Activated naive CD8-positive, alpha-beta T cell treated with anti-CD3 and anti-CD28 coated beads, Interleukin-2, amount 10 ng/mL, durations not matched to agents 7 days and 5 days (primary cell): ENCODE results near the gene ESRRB. TPM values are rescaled to one million over a fixed set of nuclear protein-coding genes. Genes with fewer than 3 reads are reported as not detected.
A peak's percentile ranks its signal among the peaks of the same experiment; 100 is the strongest.

Experiments used
- ATAC-seq: fragments of 150-1000 bp; cut with Tn5 transposase; one replicate; pipeline ENCODE4 v1.10.0; 2021; ENCODE audit warnings: low read depth, moderate library complexity
- POLR2A ChIA-PET: fragments of 350-600 bp; sonication (Branson Sonifier 250); formaldehyde crosslinking; loops from one replicate; lab custom pipeline; 2021; ENCODE audit warnings: antibody characterized with exemption; lab: Charles Lee
- DNase-seq: peaks from one replicate; pipeline ENCODE4 v3.0.0; 2021
- H3K27ac Mint-ChIP-seq: one replicate; pipeline ENCODE4 v1.8.0; 2022; ENCODE audit warnings: mild to moderate bottlenecking, mixed read lengths
- H3K27me3 Mint-ChIP-seq: one replicate; pipeline ENCODE4 v1.8.0; 2022; ENCODE audit warnings: mild to moderate bottlenecking, moderate library complexity, mixed read lengths
- H3K36me3 Mint-ChIP-seq: one replicate; pipeline ENCODE4 v1.8.0; 2021; ENCODE audit warnings: mild to moderate bottlenecking, mixed read lengths
- H3K4me1 Mint-ChIP-seq: one replicate; pipeline ENCODE4 v1.8.0; 2021; ENCODE audit warnings: mixed read lengths
- H3K4me3 Mint-ChIP-seq: one replicate; pipeline ENCODE4 v1.8.0; 2022; ENCODE audit warnings: mild to moderate bottlenecking, moderate library complexity, mixed read lengths
- H3K9me3 Mint-ChIP-seq: one replicate; pipeline ENCODE4 v1.8.0; 2021; ENCODE audit warnings: mixed read lengths
- total RNA-seq, 2 experiments: library from RNA; stranded (reverse); gene quantifications; one replicate each; pipeline ENCODE4 v1.2.3, GENCODE V29; 2021

ESRRB gene
- total RNA-seq, 2 experiments from 2014 or later: 0.14 TPM; not detected in 1

DNA sequence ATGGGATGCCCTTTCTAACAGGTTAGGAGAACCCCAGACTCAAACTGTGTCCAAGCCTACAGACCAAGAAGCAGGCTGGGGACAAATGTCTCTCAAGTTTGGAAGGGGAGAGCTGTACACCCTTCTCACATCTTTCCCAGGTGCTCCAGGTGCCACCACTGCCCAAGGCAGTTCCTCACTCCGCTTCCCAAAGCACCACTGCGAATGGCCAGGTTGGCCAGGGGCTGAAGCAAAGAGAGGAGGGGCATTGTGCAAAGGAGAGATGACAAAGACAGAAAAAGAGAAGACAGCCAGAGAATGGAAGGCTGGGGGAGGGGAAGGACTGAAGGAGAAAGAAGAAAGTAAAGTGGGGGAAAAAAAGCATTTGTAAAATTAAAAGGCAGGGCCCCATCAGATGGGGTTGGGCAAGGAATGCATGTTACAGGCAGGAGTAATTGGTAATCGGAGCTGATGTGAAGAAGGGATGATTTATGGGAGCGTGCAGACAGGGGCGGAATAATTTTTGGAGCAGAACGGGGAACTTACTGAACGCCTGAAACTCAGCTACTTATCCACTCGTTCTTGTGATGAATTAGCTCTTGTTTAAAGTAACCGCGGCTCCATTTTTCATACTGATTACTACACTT lies 165.8 kb downstream of the ESRRB start:
- ATAC-seq: no peak
- H3K4me3 Mint-ChIP-seq: no peak overlapping the region
- no peak overlapping the region for H3K27ac Mint-ChIP-seq
- H3K27me3 Mint-ChIP-seq: peaks cover 2% of the 10 kb centered on the region
- no peaks in the 10 kb centered on the region for H3K9me3 Mint-ChIP-seq
- DNase-seq: no peak
- no peaks in the 10 kb centered on the region for H3K4me1 Mint-ChIP-seq
- H3K36me3 Mint-ChIP-seq: no peaks in the 10 kb centered on the region
- POLR2A ChIA-PET: no interaction called here

GRCh38 chr14:76546426-76547221 lies 170.7 kb downstream of the ESRRB start:
- DNase-seq: no peak
- H3K27ac Mint-ChIP-seq: no peak overlapping the region
- H3K27me3 Mint-ChIP-seq: peaks cover 6% of the 10 kb centered on the region
- H3K9me3 Mint-ChIP-seq: no peaks in the 10 kb centered on the region
- H3K36me3 Mint-ChIP-seq: no peaks in the 10 kb centered on the region
- H3K4me3 Mint-ChIP-seq: no peak overlapping the region
- POLR2A ChIA-PET: no interaction called here
- no peaks in the 10 kb centered on the region for H3K4me1 Mint-ChIP-seq
- peak; percentile 33 for ATAC-seq

DNA sequence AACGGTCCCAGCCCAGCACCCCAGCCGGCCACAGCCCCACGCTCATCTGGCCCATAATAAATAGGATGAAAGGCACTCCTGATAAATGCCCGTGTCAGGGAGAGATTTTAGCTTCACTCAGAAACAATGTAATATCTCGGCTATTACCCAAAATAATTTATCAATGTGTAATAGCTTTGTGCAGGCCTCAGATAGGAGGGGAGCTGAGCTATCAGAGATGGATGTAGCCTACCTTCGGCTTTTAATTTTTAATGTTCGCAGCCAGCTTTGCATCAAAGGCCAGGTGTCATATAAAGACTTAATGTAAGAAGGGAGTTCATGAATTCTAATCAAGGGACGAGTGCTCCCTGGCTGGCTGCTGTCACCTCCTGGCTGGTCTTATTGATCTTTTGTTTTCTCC lies 171.9 kb downstream of the ESRRB start:
- no peaks in the 10 kb centered on the region for H3K36me3 Mint-ChIP-seq
- no peak overlapping the region for H3K4me3 Mint-ChIP-seq
- H3K27ac Mint-ChIP-seq: no peak overlapping the region
- DNase-seq (no peak), ATAC-seq (no peak)
- H3K9me3 Mint-ChIP-seq: no peaks in the 10 kb centered on the region
- peaks cover 4% of the 10 kb centered on the region for H3K27me3 Mint-ChIP-seq
- no peaks in the 10 kb centered on the region for H3K4me1 Mint-ChIP-seq
- POLR2A ChIA-PET: no interaction called here

DNA sequence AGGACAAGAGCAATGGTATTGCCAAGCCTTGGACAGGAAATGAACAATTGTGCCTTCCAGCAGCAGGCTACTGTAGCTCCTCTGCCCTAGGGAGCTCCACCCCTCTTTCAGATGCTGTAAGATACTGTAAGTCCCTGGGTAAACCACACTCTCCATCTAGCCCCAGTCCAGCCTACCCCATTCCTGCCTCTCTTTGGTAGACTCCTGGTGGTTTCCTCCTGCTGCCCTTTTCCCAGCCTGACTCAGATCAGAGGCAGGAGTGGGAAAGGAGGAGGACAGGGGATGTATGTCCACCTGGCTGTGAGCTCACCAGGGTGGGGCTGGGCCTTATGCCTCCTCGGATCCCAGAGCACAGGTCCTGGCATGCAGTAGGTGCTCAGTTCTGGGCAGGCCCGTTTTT lies 174.6 kb downstream of the ESRRB start:
- POLR2A ChIA-PET: no interaction called here
- no peak overlapping the region for H3K4me3 Mint-ChIP-seq
- ATAC-seq (no peak), DNase-seq (no peak)
- no peak overlapping the region for H3K27ac Mint-ChIP-seq
- peaks cover 4% of the 10 kb centered on the region for H3K27me3 Mint-ChIP-seq
- H3K36me3 Mint-ChIP-seq: no peaks in the 10 kb centered on the region
- H3K4me1 Mint-ChIP-seq: no peaks in the 10 kb centered on the region
- H3K9me3 Mint-ChIP-seq: no peaks in the 10 kb centered on the region

DNA sequence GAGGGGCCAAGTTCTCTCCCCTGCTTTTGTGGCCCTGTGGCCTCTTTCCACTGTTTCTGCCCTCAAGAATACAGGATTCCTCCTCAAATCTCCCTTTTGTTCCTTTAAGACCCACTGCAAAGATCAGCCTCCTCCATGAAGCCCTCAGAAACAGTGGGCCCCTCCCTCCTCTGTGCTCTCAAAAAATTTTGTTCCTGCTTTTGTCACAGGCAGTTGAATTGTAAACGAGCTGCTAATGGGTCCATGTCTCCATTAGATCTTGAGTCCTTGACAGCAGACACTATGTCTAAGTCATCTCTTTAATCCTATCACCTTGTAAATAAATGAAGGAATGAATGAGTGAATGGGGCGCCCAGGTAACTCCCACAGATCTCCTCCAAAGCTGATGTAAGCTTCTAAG lies 175.2 kb downstream of the ESRRB start:
- ATAC-seq: no peak
- H3K4me3 Mint-ChIP-seq: no peak overlapping the region
- H3K4me1 Mint-ChIP-seq: no peaks in the 10 kb centered on the region
- no peak overlapping the region for H3K27ac Mint-ChIP-seq
- H3K9me3 Mint-ChIP-seq: no peaks in the 10 kb centered on the region
- H3K36me3 Mint-ChIP-seq: no peaks in the 10 kb centered on the region
- DNase-seq: no peak
- peaks cover 9% of the 10 kb centered on the region for H3K27me3 Mint-ChIP-seq
- POLR2A ChIA-PET: no interaction called here

Other genes with a start within 250 kb of the ESRRB start
- 10 to 100 TPM; 61.6 to 61.9 TPM for gene GPATCH2L, start 224.2 kb upstream of the ESRRB start, total RNA-seq